ENCODE results near the gene RSPO4.

The RSPO4 gene

DNA sequence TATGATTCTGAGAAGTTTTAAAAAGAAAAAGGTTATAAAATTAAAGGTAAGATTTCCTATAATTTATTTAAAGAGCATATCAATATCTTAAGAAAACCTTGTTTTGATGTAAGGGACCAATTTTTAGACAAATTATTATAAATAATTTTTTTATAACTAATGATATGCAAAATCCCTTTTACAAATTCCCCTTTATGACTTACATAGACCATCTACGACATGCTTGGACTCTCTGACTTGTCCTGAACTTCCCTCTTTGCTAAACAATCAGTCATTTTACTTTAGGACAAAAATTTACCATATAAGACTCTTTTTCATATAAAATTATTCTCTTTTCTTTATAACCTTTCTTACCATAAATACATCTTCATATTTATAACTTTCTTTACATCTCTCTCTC lies 70.7 kb downstream of the RSPO4 start:
- H3K9me3 ChIP-seq (replicated peaks; ENCODE audit: low read length): no peaks in the 10 kb centered on the region
- H3K4me2 ChIP-seq (ENCODE audit: low read length): no peak overlapping the region
- no peak overlapping the region for H3K4me3 ChIP-seq (ENCODE audit: low read length)
- no peaks in the 10 kb centered on the region for H3K4me1 ChIP-seq (ENCODE audit: control insufficient read depth, insufficient read depth, low read length)
- H3K36me3 ChIP-seq (ENCODE audit: insufficient read depth, low read length): no peaks in the 10 kb centered on the region
- no peaks in the 10 kb centered on the region for H3K27me3 ChIP-seq (ENCODE audit: control insufficient read depth, insufficient read depth, low read length)
- no peak overlapping the region for H3K9ac ChIP-seq (ENCODE audit: low read depth, low read length)

DNA sequence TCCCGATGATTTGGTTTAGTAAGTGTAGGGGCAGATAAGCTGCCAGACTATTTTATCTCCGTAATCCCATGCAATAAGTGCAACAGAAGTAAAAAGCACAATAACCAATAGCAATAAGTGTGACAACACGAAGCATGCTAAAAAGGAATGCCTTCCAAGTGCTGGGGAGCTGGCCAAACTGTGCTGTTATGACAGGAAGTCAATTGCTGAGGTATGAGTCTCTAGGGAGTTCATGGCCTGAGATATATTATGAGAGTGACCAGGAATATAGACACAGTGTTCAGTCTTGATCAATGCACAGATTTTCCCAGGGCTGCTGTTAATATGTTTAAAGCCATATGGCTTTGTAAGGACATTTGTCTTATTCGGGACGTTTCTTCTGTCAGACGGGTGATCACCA lies 75.4 kb downstream of the RSPO4 start:
- Histone ChIP-seq H3K4me3 (ENCODE audit: low read length) (no peak overlapping the region), H3K4me2 (ENCODE audit: low read length) (no peak overlapping the region)

DNA sequence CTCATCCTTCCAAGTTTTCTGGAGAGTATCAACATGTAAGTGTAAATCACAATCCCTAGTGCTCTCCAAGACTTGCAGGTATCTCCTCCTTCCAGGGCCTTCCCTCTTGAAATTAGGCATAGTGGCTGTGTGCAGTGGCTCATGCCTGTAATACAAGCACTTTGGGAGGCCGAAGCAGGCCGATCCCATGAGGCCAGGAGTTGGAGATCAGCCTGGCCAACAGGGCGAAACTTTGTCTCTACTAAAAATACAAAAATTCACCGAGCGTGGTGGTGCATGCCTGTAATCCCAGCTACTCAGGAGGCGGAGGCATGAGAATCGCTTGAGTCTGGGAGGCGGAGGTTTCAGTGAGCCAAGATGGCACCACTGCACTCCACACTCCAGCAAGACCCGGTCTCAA lies 76.6 kb downstream of the RSPO4 start:
- H3K4me3 ChIP-seq (ENCODE audit: low read length): no peak overlapping the region
- no peaks in the 10 kb centered on the region for H3K36me3 ChIP-seq (ENCODE audit: insufficient read depth, low read length)

More for the DNA sequence above, 75.4 kb downstream of the RSPO4 start:
- Histone ChIP-seq H3K27me3 (ENCODE audit: control insufficient read depth, insufficient read depth, low read length) (no peaks in the 10 kb centered on the region), H3K36me3 (ENCODE audit: insufficient read depth, low read length) (no peaks in the 10 kb centered on the region), H3K9ac (ENCODE audit: low read depth, low read length) (no peak overlapping the region), H3K9me3 (replicated peaks; ENCODE audit: low read length) (no peaks in the 10 kb centered on the region), H3K4me1 (ENCODE audit: control insufficient read depth, insufficient read depth, low read length) (no peaks in the 10 kb centered on the region)

DNA sequence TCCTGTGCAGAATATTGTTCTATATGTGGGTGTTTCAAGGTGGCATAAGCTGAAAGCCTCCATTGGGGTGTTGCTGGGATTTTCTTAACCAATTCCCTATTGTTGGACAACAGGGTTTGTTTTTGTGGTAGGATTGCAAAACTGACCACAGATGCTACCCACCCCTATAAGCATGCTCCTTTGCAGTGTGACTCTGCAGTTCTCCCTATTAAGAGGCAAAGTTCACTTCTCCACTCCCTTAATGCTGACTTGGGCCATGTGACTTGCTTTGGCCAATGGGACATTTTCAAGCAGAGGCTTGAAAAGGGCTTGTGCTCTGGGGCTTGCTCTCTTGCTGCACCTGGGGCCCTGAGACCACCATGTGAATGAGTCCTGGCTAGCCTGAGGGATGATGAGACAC lies 77.5 kb downstream of the RSPO4 start:
- no peaks in the 10 kb centered on the region for H3K36me3 ChIP-seq (ENCODE audit: insufficient read depth, low read length)
- no peak overlapping the region for H3K9ac ChIP-seq (ENCODE audit: low read depth, low read length)
- no peak overlapping the region for H3K4me3 ChIP-seq (ENCODE audit: low read length)
- H3K27me3 ChIP-seq (ENCODE audit: control insufficient read depth, insufficient read depth, low read length): no peaks in the 10 kb centered on the region
- H3K4me2 ChIP-seq (ENCODE audit: low read length): no peak overlapping the region
- no peaks in the 10 kb centered on the region for H3K9me3 ChIP-seq (replicated peaks; ENCODE audit: low read length)
- H3K4me1 ChIP-seq (ENCODE audit: control insufficient read depth, insufficient read depth, low read length): no peaks in the 10 kb centered on the region

More for the DNA sequence above, 76.6 kb downstream of the RSPO4 start:
- Histone ChIP-seq H3K27me3 (ENCODE audit: control insufficient read depth, insufficient read depth, low read length) (no peaks in the 10 kb centered on the region), H3K9ac (ENCODE audit: low read depth, low read length) (no peak overlapping the region), H3K4me1 (ENCODE audit: control insufficient read depth, insufficient read depth, low read length) (no peaks in the 10 kb centered on the region), H3K4me2 (ENCODE audit: low read length) (no peak overlapping the region), H3K9me3 (replicated peaks; ENCODE audit: low read length) (no peaks in the 10 kb centered on the region)

DNA sequence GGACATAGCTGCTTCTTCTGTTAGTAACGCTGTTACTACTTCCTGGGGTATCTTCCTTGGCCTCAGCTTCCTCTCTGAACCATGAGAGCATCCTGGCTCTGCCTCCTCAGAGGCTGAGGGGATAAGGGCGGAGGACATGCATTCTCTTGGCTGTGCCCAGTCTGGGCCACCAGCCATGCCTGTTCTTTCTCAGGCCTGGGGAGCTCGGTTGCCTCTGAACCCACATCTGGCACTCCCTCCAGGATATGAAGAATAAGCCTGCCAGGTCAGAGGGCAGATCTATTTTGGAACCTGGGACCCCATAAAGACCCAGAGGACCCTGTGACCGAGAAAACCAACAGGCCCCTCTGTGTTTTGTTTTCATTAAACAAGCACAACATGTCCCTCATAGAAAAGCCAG lies 79.3 kb downstream of the RSPO4 start:
- Histone ChIP-seq H3K4me3 (ENCODE audit: low read length) (no peak overlapping the region), H3K27me3 (ENCODE audit: control insufficient read depth, insufficient read depth, low read length) (peaks cover 12% of the 10 kb centered on the region)

DNA sequence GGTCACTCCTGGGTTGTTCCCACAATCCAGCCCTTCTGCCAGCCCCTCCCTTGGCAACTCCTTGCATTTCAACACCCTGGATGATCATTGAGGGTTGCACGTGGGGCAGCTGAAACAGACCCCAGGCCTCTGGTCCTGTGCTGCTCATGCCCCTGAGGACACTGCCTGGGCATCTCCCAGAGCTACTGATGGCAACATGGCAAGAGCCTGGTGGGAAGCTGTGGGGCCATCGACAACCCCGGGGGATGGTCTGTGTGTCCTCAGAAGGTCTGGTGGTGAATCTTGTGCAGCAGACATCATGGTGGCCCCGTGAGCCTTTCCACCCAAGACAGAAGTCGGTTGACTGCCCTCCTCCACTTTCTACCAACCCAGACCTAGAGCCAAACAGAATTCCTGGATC lies 81.0 kb downstream of the RSPO4 start:
- H3K4me1 ChIP-seq (ENCODE audit: control insufficient read depth, insufficient read depth, low read length): no peaks in the 10 kb centered on the region
- H3K36me3 ChIP-seq (ENCODE audit: insufficient read depth, low read length): no peaks in the 10 kb centered on the region
- no peak overlapping the region for H3K4me3 ChIP-seq (ENCODE audit: low read length)
- H3K27me3 ChIP-seq (ENCODE audit: control insufficient read depth, insufficient read depth, low read length): peaks cover 19% of the 10 kb centered on the region
- no peak overlapping the region for H3K4me2 ChIP-seq (ENCODE audit: low read length)
- no peak overlapping the region for H3K9ac ChIP-seq (ENCODE audit: low read depth, low read length)
- H3K9me3 ChIP-seq (replicated peaks; ENCODE audit: low read length): no peaks in the 10 kb centered on the region

More for the DNA sequence above, 79.3 kb downstream of the RSPO4 start:
- Histone ChIP-seq H3K4me1 (ENCODE audit: control insufficient read depth, insufficient read depth, low read length) (no peaks in the 10 kb centered on the region), H3K4me2 (ENCODE audit: low read length) (no peak overlapping the region), H3K9ac (ENCODE audit: low read depth, low read length) (no peak overlapping the region), H3K36me3 (ENCODE audit: insufficient read depth, low read length) (no peaks in the 10 kb centered on the region), H3K9me3 (replicated peaks; ENCODE audit: low read length) (no peaks in the 10 kb centered on the region)

DNA sequence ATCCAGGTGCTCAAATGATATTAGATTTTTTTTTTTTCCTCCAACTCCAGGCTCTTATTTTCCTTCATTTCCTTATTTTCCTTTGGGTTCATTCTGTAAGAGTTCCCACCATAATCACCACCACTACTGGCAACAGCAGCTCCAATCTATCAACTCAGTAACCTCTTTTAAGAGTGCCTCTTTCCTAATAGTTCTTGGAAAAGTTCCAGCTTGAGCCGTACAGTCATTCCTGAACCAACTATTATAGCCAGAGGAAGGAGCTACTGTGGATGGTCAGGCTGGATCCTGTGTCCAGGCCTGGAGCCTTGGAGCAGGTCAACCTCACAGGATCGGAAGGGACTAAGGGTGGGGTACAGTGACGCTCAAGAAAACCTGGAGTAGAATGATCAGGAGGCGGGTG lies 81.8 kb downstream of the RSPO4 start:
- Histone ChIP-seq H3K9ac (ENCODE audit: low read depth, low read length) (no peak overlapping the region), H3K36me3 (ENCODE audit: insufficient read depth, low read length) (no peaks in the 10 kb centered on the region), H3K4me1 (ENCODE audit: control insufficient read depth, insufficient read depth, low read length) (no peaks in the 10 kb centered on the region), H3K4me2 (ENCODE audit: low read length) (no peak overlapping the region), H3K4me3 (ENCODE audit: low read length) (no peak overlapping the region), H3K9me3 (replicated peaks; ENCODE audit: low read length) (no peaks in the 10 kb centered on the region), H3K27me3 (ENCODE audit: control insufficient read depth, insufficient read depth, low read length) (peaks cover 23% of the 10 kb centered on the region)

DNA sequence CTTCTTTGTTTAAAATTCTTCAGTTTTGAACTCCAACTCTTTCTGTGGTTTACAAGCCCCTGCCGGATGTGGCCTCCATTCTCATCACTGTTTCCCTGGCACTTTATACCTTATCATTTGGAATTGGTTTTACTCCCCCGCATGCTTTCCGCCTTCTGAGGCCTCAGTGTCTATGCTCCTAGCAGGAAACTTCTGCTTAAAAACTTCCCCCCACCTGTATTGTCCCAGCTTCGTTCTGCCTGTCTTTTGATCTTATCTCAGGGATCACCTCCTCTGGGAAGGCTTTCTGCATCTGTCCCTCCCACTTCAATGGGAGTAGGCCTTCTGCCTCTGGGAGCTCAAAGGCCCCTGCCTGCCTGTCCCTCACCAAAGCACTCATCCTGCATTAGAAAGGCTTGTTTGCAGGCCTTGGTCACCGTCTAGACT lies 82.6 kb downstream of the RSPO4 start:
- H3K27me3 ChIP-seq (ENCODE audit: control insufficient read depth, insufficient read depth, low read length): peaks cover 26% of the 10 kb centered on the region
- no peaks in the 10 kb centered on the region for H3K36me3 ChIP-seq (ENCODE audit: insufficient read depth, low read length)
- H3K9ac ChIP-seq (ENCODE audit: low read depth, low read length): no peak overlapping the region
- H3K4me1 ChIP-seq (ENCODE audit: control insufficient read depth, insufficient read depth, low read length): no peaks in the 10 kb centered on the region
- H3K9me3 ChIP-seq (replicated peaks; ENCODE audit: low read length): no peaks in the 10 kb centered on the region
- H3K4me2 ChIP-seq (ENCODE audit: low read length): no peak overlapping the region
- H3K4me3 ChIP-seq (ENCODE audit: low read length): no peak overlapping the region

DNA sequence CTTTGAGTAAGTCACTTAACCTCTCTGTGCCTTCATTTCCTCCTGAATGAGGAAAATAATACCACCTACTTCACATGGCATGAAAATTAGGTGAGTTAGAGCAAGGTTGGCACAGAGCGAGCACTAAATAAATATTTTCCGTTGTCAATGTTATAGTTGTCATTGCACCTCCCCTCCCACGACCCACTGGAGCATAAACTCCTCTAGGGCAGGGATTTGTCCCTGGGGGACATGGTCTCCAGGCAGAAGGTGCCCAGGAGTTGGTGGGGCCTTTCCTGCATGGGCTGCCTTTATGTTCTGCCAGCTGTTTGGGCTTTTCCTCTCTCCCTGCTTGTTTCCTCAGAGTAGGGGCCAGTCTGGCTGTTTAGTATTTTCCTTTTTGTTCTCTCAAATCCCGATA lies 84.7 kb downstream of the RSPO4 start:
- Histone ChIP-seq H3K27me3 (ENCODE audit: control insufficient read depth, insufficient read depth, low read length) (peaks cover 28% of the 10 kb centered on the region), H3K36me3 (ENCODE audit: insufficient read depth, low read length) (no peaks in the 10 kb centered on the region), H3K9me3 (replicated peaks; ENCODE audit: low read length) (no peaks in the 10 kb centered on the region), H3K4me2 (ENCODE audit: low read length) (no peak overlapping the region), H3K9ac (ENCODE audit: low read depth, low read length) (no peak overlapping the region), H3K4me1 (ENCODE audit: control insufficient read depth, insufficient read depth, low read length) (no peaks in the 10 kb centered on the region), H3K4me3 (ENCODE audit: low read length) (no peak overlapping the region)

DNA sequence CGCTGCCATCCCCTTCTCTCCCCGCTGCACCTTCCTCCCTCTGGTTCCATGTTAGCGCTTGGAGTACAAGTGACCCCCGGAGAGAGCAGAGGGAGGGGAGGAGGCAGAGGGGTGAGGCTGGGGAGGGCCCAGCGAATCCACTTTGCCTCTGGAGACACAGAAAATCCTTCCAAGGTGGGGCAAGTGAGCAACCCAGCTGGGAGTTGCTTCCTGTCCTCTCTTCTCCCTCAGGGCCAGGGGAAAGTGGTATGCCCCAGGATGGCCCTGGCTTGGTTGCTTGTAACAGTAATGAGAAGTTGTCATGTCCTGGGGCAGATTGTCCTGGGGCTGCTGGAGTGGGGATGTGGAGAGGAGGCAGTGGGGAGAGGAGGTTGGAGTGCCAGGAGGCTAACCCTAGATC lies 85.3 kb downstream of the RSPO4 start:
- Histone ChIP-seq H3K9ac (ENCODE audit: low read depth, low read length) (no peak overlapping the region), H3K9me3 (replicated peaks; ENCODE audit: low read length) (no peaks in the 10 kb centered on the region)

DNA sequence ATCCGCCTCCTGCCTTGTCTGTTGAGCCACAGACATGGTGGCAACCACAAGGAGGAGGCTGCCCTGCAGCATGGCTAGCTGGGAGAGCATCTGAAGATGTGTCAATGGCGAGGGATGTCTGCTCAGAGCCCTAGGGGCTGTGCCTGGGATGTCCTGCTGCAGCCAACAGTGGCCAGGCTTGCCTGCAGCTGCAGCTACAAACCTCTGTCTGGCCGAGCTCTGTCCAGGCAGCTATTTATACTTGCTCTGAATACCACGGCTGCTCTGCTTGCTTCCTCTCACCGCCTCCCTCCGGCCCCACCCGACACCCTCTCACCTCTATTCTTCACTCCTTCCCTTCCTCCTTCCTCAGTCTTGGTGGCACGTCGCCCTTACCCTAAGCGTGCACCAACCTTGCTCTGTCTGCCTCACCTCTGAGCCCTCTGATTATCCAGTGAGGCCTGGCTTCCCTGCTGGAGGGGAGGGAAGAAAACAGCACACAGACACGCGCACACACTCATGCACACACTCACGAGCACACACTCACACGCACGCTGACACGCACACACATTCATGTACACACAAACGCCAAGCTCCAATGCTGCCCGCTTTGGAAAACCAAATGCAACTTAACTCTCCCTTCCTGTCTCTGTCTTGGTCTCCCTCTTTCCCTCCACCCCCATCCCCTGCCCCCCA lies 85.8 kb downstream of the RSPO4 start, which contains the start of gene ANGPT4:
ANGPT4 (minus strand) TSS at position 210 of the 675 bp plus-strand sequence; CDS start at position 90, 120 bp downstream.
- H3K4me3 ChIP-seq (ENCODE audit: low read length): no peak within 1 kb of the TSS

More for the DNA sequence above, 85.3 kb downstream of the RSPO4 start:
- no peaks in the 10 kb centered on the region for H3K4me1 ChIP-seq (ENCODE audit: control insufficient read depth, insufficient read depth, low read length)
- peaks cover 28% of the 10 kb centered on the region for H3K27me3 ChIP-seq (ENCODE audit: control insufficient read depth, insufficient read depth, low read length)
- H3K4me2 ChIP-seq (ENCODE audit: low read length): no peak overlapping the region
- H3K36me3 ChIP-seq (ENCODE audit: insufficient read depth, low read length): no peaks in the 10 kb centered on the region
- no peak overlapping the region for H3K4me3 ChIP-seq (ENCODE audit: low read length)

More for the DNA sequence above, 85.8 kb downstream of the RSPO4 start, which contains the start of gene ANGPT4:
- Histone ChIP-seq H3K4me2 (ENCODE audit: low read length) (no peak within 1 kb of the TSS), H3K4me1 (ENCODE audit: control insufficient read depth, insufficient read depth, low read length) (no peaks in the 10 kb centered on the region), H3K36me3 (ENCODE audit: insufficient read depth, low read length) (no peaks in the 10 kb centered on the region), H3K9ac (ENCODE audit: low read depth, low read length) (no peak within 1 kb of the TSS), H3K9me3 (replicated peaks; ENCODE audit: low read length) (no peaks in the 10 kb centered on the region), H3K27me3 (ENCODE audit: control insufficient read depth, insufficient read depth, low read length) (peaks cover 33% of the 10 kb centered on the region)
